BJ (cell line): ENCODE results near the gene DSG2. TPM values are rescaled to one million over a fixed set of nuclear protein-coding genes. Genes with fewer than 3 reads are reported as not detected.

Experiments
- CTCF ChIA-PET: fragments of 350-600 bp; formaldehyde crosslinking; extraction: SDS; loops from one replicate; lab custom pipeline; 2021; ENCODE audit warnings: antibody characterized with exemption, inconsistent platforms; lab: Yijun Ruan, JAX
- POLR2A ChIA-PET: fragments of 300-600 bp; sonication (Branson Sonifier 250); formaldehyde crosslinking; extraction: SDS; loops from one replicate; lab custom pipeline; 2021; ENCODE audit warnings: antibody characterized with exemption; lab: Charles Lee
- DNase-seq: peaks from one replicate; pipeline ENCODE4 v3.0.0-alpha.2; 2011; ENCODE audit warnings: low read depth
- H3K27me3 ChIP-seq: 2 replicates; pipeline ENCODE4 v1.6.0; 2011; ENCODE audit warnings: low read length; ENCODE audit not compliant: control insufficient read depth, insufficient read depth
- H3K36me3 ChIP-seq: 2 replicates; pipeline ENCODE4 v1.5.1; 2011; ENCODE audit warnings: low read length; ENCODE audit not compliant: control insufficient read depth, insufficient read depth
- H3K4me3 ChIP-seq: 2 replicates; pipeline ENCODE4 v1.5.1; 2011; ENCODE audit warnings: low read depth, mild to moderate bottlenecking, control low read depth, low read length
- CTCF ChIP-seq: IDR thresholded peaks from 2 replicates; pipeline ENCODE4 v1.5.1; 2011; ENCODE audit warnings: low read depth, mild to moderate bottlenecking, control low read depth, inconsistent platforms, low read length, moderate library complexity; ENCODE audit not compliant: insufficient read depth
- polyA plus RNA-seq: library from polyadenylated mRNA; depleted of rRNA; stranded (reverse); fragments of >200 nt; gene quantifications from 2 replicates; pipeline ENCODE4 v1.2.3, GENCODE V29; 2011

Gene DSG2
- polyA plus RNA-seq, 1 experiment = 0.01 TPM

GRCh38 chr18:31478688-31479087 lies 19.3 kb upstream of the DSG2 start:
- H3K4me3 ChIP-seq = no peak overlapping the region
- no peaks in the 10 kb centered on the region for H3K36me3 ChIP-seq
- POLR2A ChIA-PET = no interaction called here
- CTCF ChIA-PET = no interaction called here
- no peaks in the 10 kb centered on the region for H3K27me3 ChIP-seq
- no peak for TF ChIP-seq CTCF
- DNase-seq = no peak

GRCh38 chr18:31482051-31482450 lies 15.9 kb upstream of the DSG2 start:
- DNase-seq = no peak
- ChIA-PET POLR2A (no interaction called here), CTCF (no interaction called here)
- no peaks in the 10 kb centered on the region for H3K36me3 ChIP-seq
- TF ChIP-seq CTCF = no peak
- H3K27me3 ChIP-seq = no peaks in the 10 kb centered on the region
- H3K4me3 ChIP-seq = no peak overlapping the region

GRCh38 chr18:31483396-31483795 lies 14.6 kb upstream of the DSG2 start:
- CTCF ChIA-PET = no interaction called here
- H3K36me3 ChIP-seq = no peaks in the 10 kb centered on the region
- H3K27me3 ChIP-seq = no peaks in the 10 kb centered on the region
- H3K4me3 ChIP-seq = no peak overlapping the region
- no peak for DNase-seq
- POLR2A ChIA-PET = no interaction called here
- TF ChIP-seq CTCF = no peak

- H3K4me3 ChIP-seq = no peak overlapping the region
- H3K27me3 ChIP-seq = no peaks in the 10 kb centered on the region
- no peak for TF ChIP-seq CTCF
- POLR2A ChIA-PET = no interaction called here
- H3K36me3 ChIP-seq = no peaks in the 10 kb centered on the region
- CTCF ChIA-PET = no interaction called here
- DNase-seq = no peak
Observed at GRCh38 chr18:31484461-31484860, 13.5 kb upstream of the DSG2 start.

GRCh38 chr18:31486165-31486564 lies 11.8 kb upstream of the DSG2 start:
- no peaks in the 10 kb centered on the region for H3K36me3 ChIP-seq
- H3K4me3 ChIP-seq = no peak overlapping the region
- DNase-seq = no peak
- ChIA-PET POLR2A (no interaction called here), CTCF (no interaction called here)
- H3K27me3 ChIP-seq = no peaks in the 10 kb centered on the region
- no peak for TF ChIP-seq CTCF
